Measurements from ENCODE around the gene ATP6V1B1. TPM values are rescaled to one million over a fixed set of nuclear protein-coding genes. Genes with fewer than 3 reads are reported as not detected.

The ATP6V1B1 gene
- total and polyA plus RNA-seq, 2 experiments from 2014 or later, result not detected

DNA sequence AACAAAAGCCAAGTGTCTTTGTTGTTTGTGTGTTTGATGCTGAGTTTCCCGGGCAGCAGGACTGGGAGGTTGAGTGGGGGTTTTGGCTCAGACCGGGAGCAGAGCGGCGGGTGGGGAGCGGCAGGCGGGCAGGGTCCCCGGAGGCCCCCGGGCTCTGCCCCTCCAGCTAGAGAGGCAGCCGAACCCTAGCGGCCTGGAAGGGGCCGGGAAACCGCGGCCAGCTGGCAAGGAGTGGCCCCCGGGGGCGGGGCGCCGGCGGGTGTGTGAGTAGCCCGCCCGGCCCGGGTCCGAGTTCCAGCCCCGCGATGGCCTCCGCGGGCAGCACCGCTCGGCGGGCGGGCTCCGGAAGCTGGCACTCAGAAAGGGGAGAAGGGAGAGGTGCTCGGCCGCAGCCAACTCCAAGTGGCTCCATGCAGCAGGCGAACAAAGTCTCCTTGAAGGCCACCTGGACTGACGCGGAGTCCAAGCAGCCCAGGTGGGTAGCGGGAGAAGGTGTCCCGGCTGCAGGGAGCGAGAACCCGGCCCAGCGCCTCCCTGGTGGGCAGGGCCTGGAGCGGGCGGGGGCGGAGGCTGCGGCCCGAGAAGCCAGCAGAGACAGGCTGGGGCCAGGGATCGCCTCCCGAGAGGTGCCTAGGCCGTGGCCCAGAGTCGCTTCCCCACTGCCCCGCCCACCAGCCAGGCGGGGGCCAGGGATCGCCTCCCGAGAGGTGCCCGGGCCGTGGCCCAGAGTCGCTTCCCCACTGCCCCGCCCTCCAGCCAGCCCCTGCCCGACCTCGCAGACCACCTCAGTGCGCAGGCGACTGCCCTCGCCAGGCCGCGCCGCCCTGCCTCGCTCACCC is 42.9 kb downstream of the ATP6V1B1 start, which contains the start of gene ANKRD53:
Gene ANKRD53, plus strand, starts transcription at position 290 of the 839 bp plus-strand sequence. Its CDS starts 16 bp downstream, at position 306.
- H2AFZ ChIP-seq, result peak within 1 kb of the TSS; percentile 94

GRCh38 chr2:70979180-70979488 is 43.4 kb downstream of the ATP6V1B1 start:
- Mint-ChIP-seq H3K9me3 (no peaks in the 10 kb centered on the region; the same call in 2 of the 3 replicates), H3K4me1 (peaks cover 14% of the 10 kb centered on the region), H3K27ac (no peak overlapping the region), H3K36me3 (ENCODE audit: low read depth) (no peaks in the 10 kb centered on the region), H3K27me3 (ENCODE audit: insufficient read depth, low read depth, poor library complexity) (peaks cover 32% of the 10 kb centered on the region), H3K4me3 (peak overlapping the region; percentile 57)
- Histone ChIP-seq H3K9me2 (ENCODE audit: insufficient read depth) (no peaks in the 10 kb centered on the region), H2AFZ (peak overlapping the region; percentile 83), H3K27ac (ENCODE audit: low read depth) (no peak overlapping the region), H4K20me1 (replicated peaks; ENCODE audit: insufficient read depth) (no peaks in the 10 kb centered on the region), H3K36me3 (ENCODE audit: insufficient read depth) (no peaks in the 10 kb centered on the region), H3K4me2 (peak overlapping the region; percentile 78), H3F3A (replicated peaks; ENCODE audit: low read depth) (no peaks in the 10 kb centered on the region), H3K4me1 (ENCODE audit: insufficient read depth) (peaks cover 9% of the 10 kb centered on the region; the same call in 1 of the 2 replicates), H3K27me3 (ENCODE audit: insufficient read depth) (peaks cover 22% of the 10 kb centered on the region), H3K4me3 (peak overlapping the region; percentile 74), H3K79me2 (replicated peaks; ENCODE audit: insufficient read depth) (no peaks in the 10 kb centered on the region)
- DNase-seq (ENCODE audit: low spot score) (no peak), ATAC-seq (no peak)
- TF ChIP-seq EZH2phosphoT487 (IDR thresholded peaks at IDR 0.05; ENCODE audit: unreplicated experiment), result no peak
- no peak for TF ChIP-seq ZNF462 (CRISPR knock-in tag; IDR thresholded peaks at IDR 0.05)
- TF ChIP-seq CREB1 (CRISPR knock-in tag; IDR thresholded peaks at IDR 0.05; ENCODE audit: low read depth), result no peak
- no peak for TF ChIP-seq NANOG (IDR thresholded peaks at IDR 0.05; ENCODE audit: borderline replicate concordance)
- TF ChIP-seq ZNF331 (CRISPR knock-in tag; IDR thresholded peaks at IDR 0.05; ENCODE audit: low read depth), result no peak
- TF ChIP-seq, protein P1, sequence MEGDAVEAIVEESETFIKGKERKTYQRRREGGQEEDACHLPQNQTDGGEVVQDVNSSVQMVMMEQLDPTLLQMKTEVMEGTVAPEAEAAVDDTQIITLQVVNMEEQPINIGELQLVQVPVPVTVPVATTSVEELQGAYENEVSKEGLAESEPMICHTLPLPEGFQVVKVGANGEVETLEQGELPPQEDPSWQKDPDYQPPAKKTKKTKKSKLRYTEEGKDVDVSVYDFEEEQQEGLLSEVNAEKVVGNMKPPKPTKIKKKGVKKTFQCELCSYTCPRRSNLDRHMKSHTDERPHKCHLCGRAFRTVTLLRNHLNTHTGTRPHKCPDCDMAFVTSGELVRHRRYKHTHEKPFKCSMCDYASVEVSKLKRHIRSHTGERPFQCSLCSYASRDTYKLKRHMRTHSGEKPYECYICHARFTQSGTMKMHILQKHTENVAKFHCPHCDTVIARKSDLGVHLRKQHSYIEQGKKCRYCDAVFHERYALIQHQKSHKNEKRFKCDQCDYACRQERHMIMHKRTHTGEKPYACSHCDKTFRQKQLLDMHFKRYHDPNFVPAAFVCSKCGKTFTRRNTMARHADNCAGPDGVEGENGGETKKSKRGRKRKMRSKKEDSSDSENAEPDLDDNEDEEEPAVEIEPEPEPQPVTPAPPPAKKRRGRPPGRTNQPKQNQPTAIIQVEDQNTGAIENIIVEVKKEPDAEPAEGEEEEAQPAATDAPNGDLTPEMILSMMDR (conservative IDR thresholded peaks at IDR 0.05; ENCODE audit: low read depth in 2 of 2), result no peak
- TF ChIP-seq, protein P2, sequence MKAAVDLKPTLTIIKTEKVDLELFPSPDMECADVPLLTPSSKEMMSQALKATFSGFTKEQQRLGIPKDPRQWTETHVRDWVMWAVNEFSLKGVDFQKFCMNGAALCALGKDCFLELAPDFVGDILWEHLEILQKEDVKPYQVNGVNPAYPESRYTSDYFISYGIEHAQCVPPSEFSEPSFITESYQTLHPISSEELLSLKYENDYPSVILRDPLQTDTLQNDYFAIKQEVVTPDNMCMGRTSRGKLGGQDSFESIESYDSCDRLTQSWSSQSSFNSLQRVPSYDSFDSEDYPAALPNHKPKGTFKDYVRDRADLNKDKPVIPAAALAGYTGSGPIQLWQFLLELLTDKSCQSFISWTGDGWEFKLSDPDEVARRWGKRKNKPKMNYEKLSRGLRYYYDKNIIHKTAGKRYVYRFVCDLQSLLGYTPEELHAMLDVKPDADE (IDR thresholded peaks at IDR 0.05), result no peak

More for the DNA sequence above, 42.9 kb downstream of the ATP6V1B1 start, which contains the start of gene ANKRD53:
- Histone ChIP-seq H3K27ac (ENCODE audit: low read depth) (no peak within 1 kb of the TSS), H3F3A (replicated peaks; ENCODE audit: low read depth) (no peaks in the 10 kb centered on the region), H4K20me1 (replicated peaks; ENCODE audit: insufficient read depth) (no peaks in the 10 kb centered on the region), H3K4me3 (peak within 1 kb of the TSS; percentile 74), H3K79me2 (replicated peaks; ENCODE audit: insufficient read depth) (no peaks in the 10 kb centered on the region), H3K9me2 (ENCODE audit: insufficient read depth) (no peaks in the 10 kb centered on the region), H3K4me2 (peak within 1 kb of the TSS; percentile 78), H3K36me3 (ENCODE audit: insufficient read depth) (no peaks in the 10 kb centered on the region), H3K27me3 (ENCODE audit: insufficient read depth) (peaks cover 22% of the 10 kb centered on the region), H3K4me1 (ENCODE audit: insufficient read depth) (peaks cover 9% of the 10 kb centered on the region; the same call in 1 of the 2 replicates)
- H3K4me3 Mint-ChIP-seq, result peak within 1 kb of the TSS; percentile 79
- peaks cover 32% of the 10 kb centered on the region for H3K27me3 Mint-ChIP-seq (ENCODE audit: insufficient read depth, low read depth, poor library complexity)
- no peaks in the 10 kb centered on the region for H3K36me3 Mint-ChIP-seq (ENCODE audit: low read depth)
- DNase-seq (ENCODE audit: low spot score) (peak; percentile 79), ATAC-seq (peak; percentile 84)
- TF ChIP-seq STAT1 (IDR thresholded peaks at IDR 0.05; ENCODE audit: unreplicated experiment) (no peak), POLR2AphosphoS5 (IDR thresholded peaks at IDR 0.05; ENCODE audit: low read depth) (peak; percentile 42), CREB1 (CRISPR knock-in tag; IDR thresholded peaks at IDR 0.05; ENCODE audit: low read depth) (0 out of 2 replicates have a peak, but pooled peaks have one; percentile 11)
- H3K4me1 Mint-ChIP-seq, result peaks cover 14% of the 10 kb centered on the region
- H3K9me3 Mint-ChIP-seq, result no peaks in the 10 kb centered on the region; the same call in 2 of the 3 replicates
- H3K27ac Mint-ChIP-seq, result no peak within 1 kb of the TSS
